ENCODE data around the gene MYOD1. TPM values are rescaled to one million over a fixed set of nuclear protein-coding genes. Genes with fewer than 3 reads are reported as not detected.

The MYOD1 gene
- total and polyA plus RNA-seq, 2 of the 13 experiments (the other 11 are each of a cell fraction or from before 2014, with no cell fraction given) = not detected

GRCh38 chr11:17734418-17734911, 15.1 kb downstream of the MYOD1 start, which contains the start of gene KCNC1:
Gene KCNC1, plus strand, starts transcription at chr11:17734781. Its CDS starts 1,222 bp downstream, at chr11:17736003.
- no peaks in the 10 kb centered on the region for H3K79me2 ChIP-seq (ENCODE audit: insufficient read depth, low read length)
- no TSS peak for BruUV-seq (replicated peaks)
- H3K27ac ChIP-seq (ENCODE audit: extremely low read length, insufficient read depth, low read length) = no peak within 1 kb of the TSS
- no peaks in the 10 kb centered on the region for H3K36me3 ChIP-seq (replicated peaks in 1 of 2; ENCODE audit: control insufficient read depth in 1 of 2, insufficient read depth in 2 of 2, low read length in 2 of 2)
- peaks cover 5 to 38% of the 10 kb centered on the region in 2 experiments; a peak in 3 of 5 replicates for H3K27me3 ChIP-seq (ENCODE audit: control insufficient read depth in 1 of 2, insufficient read depth in 2 of 2, low read length in 2 of 2)
- H3K9ac ChIP-seq (ENCODE audit: insufficient read depth, low read depth, low read length) = no peak within 1 kb of the TSS
- no peak for DNase-seq (ENCODE audit: low spot score)
- no peaks in the 10 kb centered on the region for H3K9me3 ChIP-seq (ENCODE audit: low read length)
- peaks cover 4% of the 10 kb centered on the region; the same call in 1 of the 2 replicates for H4K20me1 ChIP-seq (ENCODE audit: insufficient read depth, low read length)
- 1% methylated on average over 16 of the region's 66 CpGs for WGBS (ENCODE audit: low lambda C conversion rate)
- H3K4me3 ChIP-seq (replicated peaks in 1 of 3; ENCODE audit: insufficient read depth in 1 of 3, low read depth in 2 of 3, low read length in 3 of 3) = peak within 1 kb of the TSS; percentile 36 to 58 (median 37); a peak in 4 of 6 replicates
- peak within 1 kb of the TSS; percentile 56 for H3K4me2 ChIP-seq (ENCODE audit: low read depth, low read length)
- in situ Hi-C loops (cut with HindIII; ENCODE audit: extremely low pct_ligation_motif_present, low pct_unique_long_range_greater_than_20kb) (no loop called here), intact Hi-C loops (cut with micrococcal nuclease; ENCODE audit: unreplicated experiment) (no loop called here)
- H3K4me1 ChIP-seq (ENCODE audit: insufficient read depth, low read length) = no peaks in the 10 kb centered on the region
- FAIRE-seq = no peak
- ATAC-seq = peak; percentile 24
- CTCF ChIA-PET (ENCODE audit: low intra/inter-chr PET ratio, low total read pairs) = interaction anchor here (1.0 kb wide), 1 partner anchor 244 kb away, joined by 7 read pairs; no protein-coding TSS in a partner anchor
- H2AFZ ChIP-seq (ENCODE audit: low read length) = no peak within 1 kb of the TSS
- POLR2A ChIA-PET = no interaction called here
- TF ChIP-seq ATRX (CRISPR knock-in tag; IDR thresholded peaks at IDR 0.05; ENCODE audit: borderline replicate concordance) (no peak), SPEN (CRISPR knock-in tag; IDR thresholded peaks at IDR 0.05; ENCODE audit: low read depth) (no peak), MYPOP (CRISPR knock-in tag; IDR thresholded peaks at IDR 0.05) (0 out of 2 replicates have a peak, but pooled peaks have one; percentile 13), ZNF451 (CRISPR knock-in tag; IDR thresholded peaks at IDR 0.05) (no peak), RORA (CRISPR knock-in tag; IDR thresholded peaks at IDR 0.05) (no peak), SMC3 (IDR thresholded peaks at IDR 0.05; ENCODE audit: low read length) (no peak), XRCC5 (optimal IDR thresholded peaks at IDR 0.05; ENCODE audit: low read length) (peak; percentile 6), SALL1 (CRISPR knock-in tag; IDR thresholded peaks at IDR 0.05) (peak; percentile 25; the same call in 1 of the 2 replicates), TBX3 (IDR thresholded peaks at IDR 0.05; ENCODE audit: borderline replicate concordance) (no peak), PLSCR1 (CRISPR knock-in tag; IDR thresholded peaks at IDR 0.05; ENCODE audit: borderline replicate concordance) (no peak), ZBTB2 (CRISPR knock-in tag; IDR thresholded peaks at IDR 0.05; ENCODE audit: low read depth) (0 out of 2 replicates have a peak, but pooled peaks have one; percentile 51), ZNF253 (CRISPR knock-in tag; IDR thresholded peaks at IDR 0.05; ENCODE audit: borderline replicate concordance) (no peak), PATZ1 (CRISPR knock-in tag; IDR thresholded peaks at IDR 0.05) (0 out of 2 replicates have a peak, but pooled peaks have one; percentile 18), TRIM22 (IDR thresholded peaks at IDR 0.05) (no peak)
- TF ChIP-seq, protein P1, sequence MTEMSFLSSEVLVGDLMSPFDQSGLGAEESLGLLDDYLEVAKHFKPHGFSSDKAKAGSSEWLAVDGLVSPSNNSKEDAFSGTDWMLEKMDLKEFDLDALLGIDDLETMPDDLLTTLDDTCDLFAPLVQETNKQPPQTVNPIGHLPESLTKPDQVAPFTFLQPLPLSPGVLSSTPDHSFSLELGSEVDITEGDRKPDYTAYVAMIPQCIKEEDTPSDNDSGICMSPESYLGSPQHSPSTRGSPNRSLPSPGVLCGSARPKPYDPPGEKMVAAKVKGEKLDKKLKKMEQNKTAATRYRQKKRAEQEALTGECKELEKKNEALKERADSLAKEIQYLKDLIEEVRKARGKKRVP (CRISPR knock-in tag; IDR thresholded peaks at IDR 0.05) = no peak
- TF ChIP-seq, protein P2, sequence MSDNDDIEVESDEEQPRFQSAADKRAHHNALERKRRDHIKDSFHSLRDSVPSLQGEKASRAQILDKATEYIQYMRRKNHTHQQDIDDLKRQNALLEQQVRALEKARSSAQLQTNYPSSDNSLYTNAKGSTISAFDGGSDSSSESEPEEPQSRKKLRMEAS (IDR thresholded peaks at IDR 0.05) = 0 out of 2 replicates have a peak, but pooled peaks have one; percentile 9
